ENCODE results near the gene DDX17. TPM values are rescaled to one million over a fixed set of nuclear protein-coding genes. Genes with fewer than 3 reads are reported as not detected.

DDX17 gene
- total and polyA plus RNA-seq, 2 experiments from 2014 or later: 60.4 to 682 TPM

DNA sequence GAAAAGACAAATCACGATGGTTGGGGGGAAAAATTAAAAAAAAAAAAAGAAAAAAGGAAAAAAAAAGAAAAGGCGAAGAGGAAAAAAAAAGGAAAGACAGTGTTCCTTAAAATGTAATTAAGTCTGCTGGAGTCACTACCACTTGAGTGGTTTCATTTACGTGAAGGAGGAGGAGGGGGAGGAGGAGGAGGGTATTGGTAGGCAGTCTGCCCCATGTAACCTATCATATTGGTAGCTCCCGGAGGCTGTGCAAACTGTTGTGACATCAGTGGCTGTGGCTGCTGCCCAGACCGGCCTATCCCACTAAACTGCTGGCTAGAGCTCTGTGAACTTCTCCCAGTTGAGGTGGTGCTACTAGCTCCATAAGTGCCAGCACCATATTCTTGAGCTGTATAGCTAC is 20.3 kb downstream of the DDX17 start:
- Histone ChIP-seq H3K36me3 (peaks cover 92% of the 10 kb centered on the region), H3K4me3 (no peak overlapping the region), H3K9me3 (ENCODE audit: low read depth) (no peaks in the 10 kb centered on the region), H3K27ac (peak overlapping the region; percentile 43), H3K4me1 (ENCODE audit: low read depth) (no peaks in the 10 kb centered on the region), H3K27me3 (no peaks in the 10 kb centered on the region)
- no peak for DNase-seq (ENCODE audit: low read depth in 1 of 2, low spot score in 1 of 2)
- TF ChIP-seq, protein P1, sequence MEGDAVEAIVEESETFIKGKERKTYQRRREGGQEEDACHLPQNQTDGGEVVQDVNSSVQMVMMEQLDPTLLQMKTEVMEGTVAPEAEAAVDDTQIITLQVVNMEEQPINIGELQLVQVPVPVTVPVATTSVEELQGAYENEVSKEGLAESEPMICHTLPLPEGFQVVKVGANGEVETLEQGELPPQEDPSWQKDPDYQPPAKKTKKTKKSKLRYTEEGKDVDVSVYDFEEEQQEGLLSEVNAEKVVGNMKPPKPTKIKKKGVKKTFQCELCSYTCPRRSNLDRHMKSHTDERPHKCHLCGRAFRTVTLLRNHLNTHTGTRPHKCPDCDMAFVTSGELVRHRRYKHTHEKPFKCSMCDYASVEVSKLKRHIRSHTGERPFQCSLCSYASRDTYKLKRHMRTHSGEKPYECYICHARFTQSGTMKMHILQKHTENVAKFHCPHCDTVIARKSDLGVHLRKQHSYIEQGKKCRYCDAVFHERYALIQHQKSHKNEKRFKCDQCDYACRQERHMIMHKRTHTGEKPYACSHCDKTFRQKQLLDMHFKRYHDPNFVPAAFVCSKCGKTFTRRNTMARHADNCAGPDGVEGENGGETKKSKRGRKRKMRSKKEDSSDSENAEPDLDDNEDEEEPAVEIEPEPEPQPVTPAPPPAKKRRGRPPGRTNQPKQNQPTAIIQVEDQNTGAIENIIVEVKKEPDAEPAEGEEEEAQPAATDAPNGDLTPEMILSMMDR (IDR thresholded peaks at IDR 0.05; ENCODE audit: low read depth, low read length): no peak

DNA sequence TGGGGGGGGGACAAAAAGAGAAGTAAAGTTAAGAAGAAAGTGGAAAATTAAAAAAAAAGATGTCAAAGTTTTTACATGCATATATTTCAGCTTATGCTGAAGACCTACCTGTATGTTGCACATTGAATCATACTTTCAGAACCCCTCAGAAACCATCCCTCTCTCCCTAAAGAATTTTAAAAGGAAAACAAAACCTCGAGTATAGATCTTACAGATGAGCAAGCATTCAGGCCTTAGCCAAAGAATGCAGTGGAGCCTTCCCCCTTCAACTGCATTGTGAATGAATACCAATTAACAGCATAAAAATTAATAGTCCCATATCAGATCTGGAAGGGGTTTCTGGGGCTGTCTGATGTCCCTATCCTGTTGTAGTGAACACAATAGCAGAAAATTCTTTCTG is 21.9 kb downstream of the DDX17 start:
- no peaks in the 10 kb centered on the region for H3K27me3 ChIP-seq
- DNase-seq (ENCODE audit: low read depth in 1 of 2, low spot score in 1 of 2): no peak
- no peaks in the 10 kb centered on the region for H3K4me1 ChIP-seq (ENCODE audit: low read depth)
- H3K36me3 ChIP-seq: peaks cover 76% of the 10 kb centered on the region
- peak overlapping the region; percentile 40 for H3K27ac ChIP-seq
- H3K9me3 ChIP-seq (ENCODE audit: low read depth): no peaks in the 10 kb centered on the region
- TF ChIP-seq, protein P1 (IDR thresholded peaks at IDR 0.05; ENCODE audit: low read depth, low read length): no peak
- no peak overlapping the region for H3K4me3 ChIP-seq

DNA sequence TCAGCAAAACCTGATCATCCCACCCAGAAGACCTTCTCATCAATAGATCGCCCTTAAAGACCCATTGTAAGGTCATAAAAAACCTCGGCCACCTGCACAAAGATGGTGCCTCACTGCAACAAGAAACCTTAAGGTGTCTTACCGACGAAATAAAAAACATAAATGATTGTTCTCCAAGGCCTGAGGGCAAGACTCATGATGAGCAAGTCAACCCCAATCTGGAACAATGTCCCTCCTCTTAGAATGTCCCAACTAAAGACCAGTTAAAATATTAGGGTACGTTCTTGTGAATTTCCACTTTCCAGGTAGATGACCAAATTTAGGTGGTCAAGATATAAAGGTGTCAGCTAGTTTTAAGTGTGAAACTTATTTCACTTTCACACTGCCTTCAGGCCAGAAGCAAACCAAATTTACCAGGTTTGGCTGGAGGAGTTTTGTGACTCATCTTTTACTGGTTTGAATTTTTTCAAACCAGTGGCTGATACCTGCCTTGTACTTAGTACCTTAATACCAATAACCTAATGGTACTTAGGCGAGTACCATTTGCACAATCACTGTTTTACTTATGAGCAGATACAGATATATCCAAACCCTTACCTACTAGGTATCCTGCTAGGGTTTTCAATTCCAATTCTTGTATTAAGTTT is 23.3 kb downstream of the DDX17 start:
- Histone ChIP-seq H3K4me3 (no peak overlapping the region), H3K4me1 (ENCODE audit: low read depth) (no peaks in the 10 kb centered on the region), H3K27me3 (no peaks in the 10 kb centered on the region), H3K36me3 (peaks cover 62% of the 10 kb centered on the region), H3K9me3 (ENCODE audit: low read depth) (no peaks in the 10 kb centered on the region), H3K27ac (peak overlapping the region; percentile 21)
- no peak for DNase-seq (ENCODE audit: low read depth in 1 of 2, low spot score in 1 of 2)
- TF ChIP-seq, protein P1 (IDR thresholded peaks at IDR 0.05; ENCODE audit: low read depth, low read length): no peak

- no peaks in the 10 kb centered on the region for H3K9me3 ChIP-seq (ENCODE audit: low read depth)
- TF ChIP-seq, protein P1 (IDR thresholded peaks at IDR 0.05; ENCODE audit: low read depth, low read length): no peak
- H3K4me1 ChIP-seq (ENCODE audit: low read depth): no peaks in the 10 kb centered on the region
- H3K36me3 ChIP-seq: peaks cover 56% of the 10 kb centered on the region
- H3K4me3 ChIP-seq: no peak overlapping the region
- no peaks in the 10 kb centered on the region for H3K27me3 ChIP-seq
- DNase-seq (ENCODE audit: low read depth in 1 of 2, low spot score in 1 of 2): no peak
- peak overlapping the region; percentile 21 for H3K27ac ChIP-seq
Observed at GRCh38 chr22:38481871-38482332, 24.2 kb downstream of the DDX17 start.

DNA sequence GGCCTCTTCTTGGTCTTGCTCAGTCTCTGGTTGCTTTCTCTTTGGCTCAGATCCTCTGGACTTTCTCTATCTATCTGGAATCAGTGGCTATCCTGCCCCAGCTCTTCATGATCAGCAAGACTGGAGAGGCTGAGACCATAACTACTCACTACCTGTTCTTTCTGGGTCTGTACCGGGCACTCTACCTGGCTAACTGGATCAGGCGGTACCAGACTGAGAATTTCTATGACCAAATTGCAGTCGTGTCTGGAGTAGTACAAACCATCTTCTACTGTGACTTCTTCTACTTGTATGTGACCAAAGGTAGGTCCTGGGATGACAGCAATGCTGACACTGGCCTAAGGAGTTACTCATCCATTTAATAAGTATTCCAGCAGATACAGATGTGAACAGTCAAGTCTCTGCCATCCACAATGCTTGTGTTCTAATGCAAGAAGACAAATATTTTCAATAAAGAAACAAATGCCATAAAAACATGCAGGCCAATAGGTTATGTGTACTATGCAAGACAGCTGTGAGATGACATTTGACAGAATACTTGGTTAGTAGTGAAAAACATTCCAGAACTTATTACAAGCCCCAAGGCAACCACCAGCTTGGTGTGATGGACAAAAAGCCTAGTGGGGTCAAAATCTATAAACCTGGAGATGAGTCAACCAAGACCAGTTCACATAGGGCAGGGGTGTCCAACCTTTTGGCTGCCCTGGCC is 24.8 kb downstream of the DDX17 start:
- Histone ChIP-seq H3K9me3 (ENCODE audit: low read depth) (no peaks in the 10 kb centered on the region), H3K4me3 (no peak overlapping the region), H3K4me1 (ENCODE audit: low read depth) (no peaks in the 10 kb centered on the region), H3K36me3 (peaks cover 50% of the 10 kb centered on the region), H3K27me3 (no peaks in the 10 kb centered on the region), H3K27ac (peak overlapping the region; percentile 21)
- DNase-seq (ENCODE audit: low read depth in 1 of 2, low spot score in 1 of 2): no peak
- TF ChIP-seq, protein P1 (IDR thresholded peaks at IDR 0.05; ENCODE audit: low read depth, low read length): no peak
